ENCODE data around the gene ARF6.

DNA sequence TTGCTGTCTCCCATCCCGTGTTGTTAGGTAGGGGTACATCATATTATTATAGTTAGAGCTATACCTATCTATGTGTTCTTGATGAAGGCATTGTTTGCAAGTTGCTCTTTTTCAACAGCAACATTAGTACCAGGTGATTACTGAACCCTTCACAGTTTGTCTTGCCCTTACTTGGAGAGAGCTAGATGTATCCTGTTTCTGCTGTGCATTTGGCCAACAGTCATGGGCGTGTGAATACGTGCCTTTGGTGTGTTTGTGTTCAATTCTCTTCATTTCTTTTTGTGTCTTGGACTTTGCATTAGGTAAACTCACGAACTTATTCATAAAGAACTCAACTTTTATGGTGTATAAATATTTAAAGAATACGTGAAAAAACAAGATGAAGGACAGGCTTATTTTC, 14.3 kb downstream of the ARF6 start:
- no peak for TF ChIP-seq POLR2A (IDR thresholded peaks at IDR 0.05; ENCODE audit: low read length)
- TF ChIP-seq GATA1 (IDR thresholded peaks at IDR 0.05; ENCODE audit: low read depth, low read length): no peak

Measured in erythroblast (primary cell).